Upper lobe of right lung (tissue), 1 donor: ENCODE results near the gene PSMD5. TPM values are rescaled to one million over a fixed set of nuclear protein-coding genes. Genes with fewer than 3 reads are reported as not detected.

Source experiments
- ATAC-seq: fragments of 200-7000 bp; cut with Tn5 transposase; one replicate; pipeline ENCODE4 v1.9.1; 2020; ENCODE audit warnings: mild to moderate bottlenecking, moderate library complexity
- DNase-seq: peaks from one replicate; pipeline ENCODE4 v3.0.0-alpha.2; 2020
- H3K27ac ChIP-seq: fragments of 200-600 bp; one replicate; pipeline ENCODE4 v1.8.0; 2022
- H3K27me3 ChIP-seq: fragments of 200-600 bp; one replicate; pipeline ENCODE4 v1.8.0; 2022; ENCODE audit warnings: mild to moderate bottlenecking
- H3K36me3 ChIP-seq: fragments of 200-600 bp; one replicate; pipeline ENCODE4 v1.8.0; 2022
- H3K4me1 ChIP-seq: fragments of 200-600 bp; one replicate; pipeline ENCODE4 v1.8.0; 2022
- H3K4me3 ChIP-seq: fragments of 200-600 bp; one replicate; pipeline ENCODE4 v1.8.0; 2022; ENCODE audit warnings: mild to moderate bottlenecking
- H3K9me3 ChIP-seq: fragments of 200-600 bp; one replicate; pipeline ENCODE4 v1.8.0; 2022
- intact Hi-C: fragments of 100-400 bp; cut with DNase I; formaldehyde crosslinking; loops from one replicate; pipeline ENCODE4 v1.11.0; 2022
- total RNA-seq: library from RNA; stranded (reverse); fragmentation: NEBNext Ultra II Directional; extraction: Animal tissue kit (Norgen Biotek cat#: 25700); gene quantifications from one replicate; pipeline ENCODE4 v1.2.1, GENCODE V29; 2021
- TF ChIP-seq, protein P1 (sequence below): fragments of 200-600 bp; IDR thresholded peaks from one replicate; pipeline ENCODE4 v1.8.0; 2022; ENCODE audit warnings: antibody characterized with exemption
- donor health status: DM: no; HTN: yes; CAD: no; lungs with severe emphysema.

Gene PSMD5
- total RNA-seq, 1 donor from 2014 or later = 38.2 TPM

DNA sequence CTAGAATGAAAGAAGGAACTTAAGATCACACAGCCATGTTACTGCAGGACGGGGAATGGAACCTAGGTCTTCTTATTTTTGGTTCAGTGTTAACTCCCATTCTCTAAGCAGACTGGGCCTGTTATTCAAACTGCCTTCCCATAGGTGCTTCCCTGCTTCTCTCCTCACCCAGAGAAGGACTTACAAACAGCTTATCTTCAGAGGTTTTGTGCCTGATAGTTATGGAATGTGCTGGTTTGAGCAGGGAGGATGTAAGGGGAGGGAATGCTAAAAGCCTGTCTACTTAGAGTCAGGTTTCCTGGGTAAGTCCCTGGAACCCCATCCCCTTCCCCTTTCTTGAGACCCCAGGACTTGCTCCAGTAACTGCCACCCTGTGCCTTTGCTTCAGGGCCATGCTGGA, 4.2 kb upstream of the PSMD5 start:
- Histone ChIP-seq H3K4me1 (peaks cover 4% of the 10 kb centered on the region), H3K36me3 (no peaks in the 10 kb centered on the region), H3K4me3 (no peak overlapping the region), H3K27me3 (no peaks in the 10 kb centered on the region), H3K9me3 (no peaks in the 10 kb centered on the region), H3K27ac (no peak overlapping the region)
- TF ChIP-seq, protein P1, sequence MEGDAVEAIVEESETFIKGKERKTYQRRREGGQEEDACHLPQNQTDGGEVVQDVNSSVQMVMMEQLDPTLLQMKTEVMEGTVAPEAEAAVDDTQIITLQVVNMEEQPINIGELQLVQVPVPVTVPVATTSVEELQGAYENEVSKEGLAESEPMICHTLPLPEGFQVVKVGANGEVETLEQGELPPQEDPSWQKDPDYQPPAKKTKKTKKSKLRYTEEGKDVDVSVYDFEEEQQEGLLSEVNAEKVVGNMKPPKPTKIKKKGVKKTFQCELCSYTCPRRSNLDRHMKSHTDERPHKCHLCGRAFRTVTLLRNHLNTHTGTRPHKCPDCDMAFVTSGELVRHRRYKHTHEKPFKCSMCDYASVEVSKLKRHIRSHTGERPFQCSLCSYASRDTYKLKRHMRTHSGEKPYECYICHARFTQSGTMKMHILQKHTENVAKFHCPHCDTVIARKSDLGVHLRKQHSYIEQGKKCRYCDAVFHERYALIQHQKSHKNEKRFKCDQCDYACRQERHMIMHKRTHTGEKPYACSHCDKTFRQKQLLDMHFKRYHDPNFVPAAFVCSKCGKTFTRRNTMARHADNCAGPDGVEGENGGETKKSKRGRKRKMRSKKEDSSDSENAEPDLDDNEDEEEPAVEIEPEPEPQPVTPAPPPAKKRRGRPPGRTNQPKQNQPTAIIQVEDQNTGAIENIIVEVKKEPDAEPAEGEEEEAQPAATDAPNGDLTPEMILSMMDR = no peak
- intact Hi-C loops = no loop called here
- no peak for ATAC-seq
- DNase-seq = no peak

GRCh38 chr9:120846251-120846889, 3.6 kb upstream of the PSMD5 start:
- H3K27me3 ChIP-seq = no peaks in the 10 kb centered on the region
- no peak overlapping the region for H3K4me3 ChIP-seq
- H3K9me3 ChIP-seq = no peaks in the 10 kb centered on the region
- H3K4me1 ChIP-seq = peaks cover 6% of the 10 kb centered on the region
- no peak overlapping the region for H3K27ac ChIP-seq
- H3K36me3 ChIP-seq = no peaks in the 10 kb centered on the region
- DNase-seq (no peak), ATAC-seq (no peak)
- intact Hi-C loops = no loop called here
- TF ChIP-seq, protein P1 = no peak

DNA sequence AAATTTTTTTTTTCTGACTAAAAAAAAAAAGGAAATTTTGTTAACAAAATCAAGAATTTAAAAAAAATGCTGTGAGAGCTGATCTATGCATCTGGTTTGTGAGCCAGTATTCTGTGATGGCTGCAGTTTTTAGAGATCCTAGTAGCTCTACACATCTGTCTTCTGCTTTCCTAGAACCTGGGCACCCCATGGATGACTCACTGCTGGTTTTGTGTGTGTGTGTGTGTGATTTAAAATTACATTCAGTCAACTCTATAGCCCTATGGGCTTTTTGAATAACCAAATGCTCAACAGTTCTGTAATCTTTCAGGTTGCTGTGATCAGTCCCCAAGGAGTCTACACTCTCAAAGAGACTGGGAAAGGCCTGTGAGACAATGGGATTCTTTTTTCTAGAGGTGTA, 2.5 kb upstream of the PSMD5 start:
- no peaks in the 10 kb centered on the region for H3K9me3 ChIP-seq
- intact Hi-C loops = no loop called here
- H3K4me1 ChIP-seq = peaks cover 7% of the 10 kb centered on the region
- peaks cover 4% of the 10 kb centered on the region for H3K36me3 ChIP-seq
- ATAC-seq (no peak), DNase-seq (no peak)
- H3K4me3 ChIP-seq = no peak overlapping the region
- no peak overlapping the region for H3K27ac ChIP-seq
- TF ChIP-seq, protein P1 = no peak
- H3K27me3 ChIP-seq = no peaks in the 10 kb centered on the region

GRCh38 chr9:120841930-120842684, 615 bp downstream of the PSMD5 start:
- Histone ChIP-seq H3K4me1 (peaks cover 11% of the 10 kb centered on the region), H3K4me3 (peak overlapping the region; percentile 78), H3K9me3 (no peaks in the 10 kb centered on the region), H3K27me3 (no peaks in the 10 kb centered on the region), H3K27ac (peak overlapping the region; percentile 90), H3K36me3 (peaks cover 4% of the 10 kb centered on the region)
- DNase-seq = no peak
- peak; percentile 2 for ATAC-seq
- intact Hi-C loops = no loop called here
- TF ChIP-seq, protein P1 = no peak

DNA sequence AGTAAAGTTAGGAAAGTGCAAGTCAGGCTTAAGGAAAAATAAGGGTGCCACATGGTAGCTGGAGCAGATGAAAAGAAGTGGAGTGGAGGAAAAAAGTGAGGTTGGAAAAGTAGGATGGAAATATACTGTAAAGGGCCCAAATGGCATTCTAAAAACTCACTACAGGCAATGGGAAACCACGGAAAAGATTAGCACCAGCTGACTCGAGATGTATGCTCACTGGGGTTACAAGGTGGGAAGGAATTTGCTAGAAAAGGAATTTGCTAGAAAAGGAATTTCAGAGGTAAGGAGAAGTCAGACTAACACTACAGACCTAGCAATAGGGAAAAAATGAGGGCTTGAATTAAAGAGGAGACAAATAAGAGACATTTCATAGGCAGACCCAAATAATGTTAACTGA, 3.6 kb downstream of the PSMD5 start:
- TF ChIP-seq, protein P1 = no peak
- no peak overlapping the region for H3K4me3 ChIP-seq
- DNase-seq (no peak), ATAC-seq (no peak)
- H3K36me3 ChIP-seq = peaks cover 15% of the 10 kb centered on the region
- H3K9me3 ChIP-seq = no peaks in the 10 kb centered on the region
- H3K27me3 ChIP-seq = no peaks in the 10 kb centered on the region
- intact Hi-C loops = no loop called here
- H3K4me1 ChIP-seq = peaks cover 11% of the 10 kb centered on the region
- H3K27ac ChIP-seq = no peak overlapping the region
